Lower lobe of right lung (tissue), 2 donors: ENCODE measurements around the gene SDK1. TPM values are rescaled to one million over a fixed set of nuclear protein-coding genes. Genes with fewer than 3 reads are reported as not detected.

ENCODE experiments used
- ATAC-seq, 2 donors: fragments of 200-7000 bp; cut with Tn5 transposase; one replicate each; pipeline ENCODE4 v1.9.1; 2020 to 2022; ENCODE audit warnings: mild to moderate bottlenecking in 2 of 2, moderate library complexity in 2 of 2
- DNase-seq: peaks from one replicate; pipeline ENCODE4 v3.0.0-alpha.2; 2020
- H3K27ac ChIP-seq: fragments of 200-600 bp; one replicate; pipeline ENCODE4 v1.8.0; 2022
- H3K27me3 ChIP-seq: fragments of 200-600 bp; one replicate; pipeline ENCODE4 v1.8.0; 2022; ENCODE audit warnings: low read depth
- H3K36me3 ChIP-seq: fragments of 200-600 bp; one replicate; pipeline ENCODE4 v1.8.0; 2022; ENCODE audit warnings: mild to moderate bottlenecking
- H3K4me1 ChIP-seq: fragments of 200-600 bp; one replicate; pipeline ENCODE4 v1.8.0; 2022
- H3K4me3 ChIP-seq: fragments of 200-600 bp; one replicate; pipeline ENCODE4 v1.8.0; 2022; ENCODE audit warnings: mild to moderate bottlenecking
- H3K9me3 ChIP-seq: fragments of 200-600 bp; one replicate; pipeline ENCODE4 v1.8.0; 2022
- intact Hi-C: fragments of 100-400 bp; cut with DNase I; formaldehyde crosslinking; loops from one replicate; pipeline ENCODE4 v1.11.0; 2022
- total RNA-seq: library from RNA; stranded (reverse); fragmentation: NEBNext Ultra II Directional; extraction: Animal tissue kit (Norgen Biotek cat#: 25700); gene quantifications from one replicate; pipeline ENCODE4 v1.2.1, GENCODE V29; 2021
- TF ChIP-seq, protein P1 (sequence below): fragments of 200-600 bp; IDR thresholded peaks from one replicate; pipeline ENCODE4 v1.8.0; 2022; ENCODE audit warnings: antibody characterized with exemption, mild to moderate bottlenecking
- donor health status: DM: no; HTN: yes; CAD: no; lungs with severe emphysema.

The SDK1 gene
- total RNA-seq, 1 donor from 2014 or later = 10.0 TPM

DNA sequence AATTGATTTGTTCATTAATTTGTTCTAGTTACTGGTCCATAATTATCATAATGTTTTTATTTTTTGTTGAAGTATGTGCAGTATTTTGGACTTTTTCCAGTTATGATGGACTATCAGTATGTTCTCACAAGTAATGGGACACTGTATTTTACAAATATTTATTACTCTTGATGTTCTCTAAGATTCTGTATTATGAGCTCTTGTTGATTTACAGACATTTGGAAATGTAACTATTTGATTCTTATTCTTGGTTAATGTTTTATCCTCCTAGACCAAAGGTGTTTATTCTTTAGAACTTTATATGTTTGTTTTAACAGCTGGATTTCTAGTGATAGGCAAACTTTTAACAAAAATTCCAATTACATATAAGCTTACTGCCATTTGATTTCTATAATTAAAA is 200.6 kb downstream of the SDK1 start:
- H3K36me3 ChIP-seq = no peaks in the 10 kb centered on the region
- H3K4me3 ChIP-seq = no peak overlapping the region
- DNase-seq (no peak), ATAC-seq (no peak)
- no peaks in the 10 kb centered on the region for H3K4me1 ChIP-seq
- no peak overlapping the region for H3K27ac ChIP-seq
- no peaks in the 10 kb centered on the region for H3K27me3 ChIP-seq
- peaks cover 20% of the 10 kb centered on the region for H3K9me3 ChIP-seq
- TF ChIP-seq, protein P1, sequence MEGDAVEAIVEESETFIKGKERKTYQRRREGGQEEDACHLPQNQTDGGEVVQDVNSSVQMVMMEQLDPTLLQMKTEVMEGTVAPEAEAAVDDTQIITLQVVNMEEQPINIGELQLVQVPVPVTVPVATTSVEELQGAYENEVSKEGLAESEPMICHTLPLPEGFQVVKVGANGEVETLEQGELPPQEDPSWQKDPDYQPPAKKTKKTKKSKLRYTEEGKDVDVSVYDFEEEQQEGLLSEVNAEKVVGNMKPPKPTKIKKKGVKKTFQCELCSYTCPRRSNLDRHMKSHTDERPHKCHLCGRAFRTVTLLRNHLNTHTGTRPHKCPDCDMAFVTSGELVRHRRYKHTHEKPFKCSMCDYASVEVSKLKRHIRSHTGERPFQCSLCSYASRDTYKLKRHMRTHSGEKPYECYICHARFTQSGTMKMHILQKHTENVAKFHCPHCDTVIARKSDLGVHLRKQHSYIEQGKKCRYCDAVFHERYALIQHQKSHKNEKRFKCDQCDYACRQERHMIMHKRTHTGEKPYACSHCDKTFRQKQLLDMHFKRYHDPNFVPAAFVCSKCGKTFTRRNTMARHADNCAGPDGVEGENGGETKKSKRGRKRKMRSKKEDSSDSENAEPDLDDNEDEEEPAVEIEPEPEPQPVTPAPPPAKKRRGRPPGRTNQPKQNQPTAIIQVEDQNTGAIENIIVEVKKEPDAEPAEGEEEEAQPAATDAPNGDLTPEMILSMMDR = no peak
- intact Hi-C loops = no loop called here

DNA sequence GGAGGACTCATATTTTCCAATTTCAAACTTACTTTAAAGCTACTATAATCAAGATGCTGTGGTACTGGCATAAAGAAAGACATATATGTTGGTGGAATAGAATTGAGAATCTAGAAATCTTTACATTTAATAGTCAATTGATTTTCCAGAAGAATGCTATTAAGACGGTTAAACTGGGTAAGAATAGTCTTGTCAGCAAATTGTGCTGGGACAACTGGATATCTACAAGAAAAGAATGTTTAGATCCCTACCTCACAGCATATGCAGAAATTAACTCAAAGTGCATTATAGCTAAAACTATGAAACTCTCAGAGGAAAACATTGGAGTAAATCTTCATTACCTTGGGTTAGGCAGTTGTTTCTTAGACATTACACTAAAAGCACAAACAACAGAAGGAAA is 203.3 kb downstream of the SDK1 start:
- DNase-seq = no peak
- TF ChIP-seq, protein P1 = no peak

DNA sequence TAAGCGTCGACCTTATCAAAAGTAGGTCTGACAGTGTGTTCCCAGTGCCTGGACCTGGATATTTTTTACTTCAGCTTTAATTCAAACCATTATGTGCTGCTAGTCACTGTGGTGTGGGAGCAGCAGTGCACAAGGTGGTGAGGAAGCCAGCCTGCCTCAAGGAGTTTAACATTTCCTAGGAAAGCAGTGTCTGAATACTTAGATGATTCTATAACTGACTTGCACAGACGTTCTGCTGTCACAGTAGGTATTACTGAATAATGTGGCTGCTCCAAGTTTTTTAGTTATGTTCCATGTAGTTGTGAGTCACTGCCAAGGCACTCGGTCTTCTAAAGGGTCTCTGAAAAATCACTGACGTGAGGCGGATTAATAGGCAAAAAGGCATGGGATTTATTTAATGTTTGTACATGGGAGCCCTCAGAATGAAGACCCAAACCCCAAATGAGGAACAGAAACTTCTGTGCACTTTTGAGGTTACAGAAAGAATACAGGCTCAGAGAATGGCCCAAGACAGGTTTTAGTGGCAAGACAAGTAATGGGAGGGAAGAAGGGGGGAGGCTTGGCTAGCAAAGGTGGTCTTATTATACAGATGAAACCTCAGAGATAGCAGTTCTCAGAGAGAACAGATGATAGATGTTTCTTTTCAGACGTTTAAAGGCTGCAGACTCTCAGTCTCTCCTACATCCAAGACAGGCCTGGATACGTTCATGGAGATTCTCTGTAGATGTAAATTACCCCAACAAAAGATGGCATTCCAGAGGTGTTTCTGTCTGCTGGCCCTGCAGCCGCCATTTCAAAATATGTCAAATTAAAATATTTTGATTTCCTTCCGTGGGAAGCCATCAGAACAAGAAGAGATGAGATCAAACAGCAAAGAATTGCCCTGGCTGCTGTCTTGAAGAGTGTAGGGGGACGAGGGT is 209.3 kb downstream of the SDK1 start:
- H3K36me3 ChIP-seq = no peaks in the 10 kb centered on the region
- intact Hi-C loops = no loop called here
- H3K27me3 ChIP-seq = no peaks in the 10 kb centered on the region
- H3K4me1 ChIP-seq = no peaks in the 10 kb centered on the region
- no peak overlapping the region for H3K4me3 ChIP-seq
- H3K9me3 ChIP-seq = peaks cover 8% of the 10 kb centered on the region
- no peak overlapping the region for H3K27ac ChIP-seq
- DNase-seq (no peak), ATAC-seq (no peak)
- TF ChIP-seq, protein P1 = no peak

More for the DNA sequence above, 203.3 kb downstream of the SDK1 start:
- Histone ChIP-seq H3K27me3 (no peaks in the 10 kb centered on the region), H3K9me3 (peaks cover 19% of the 10 kb centered on the region), H3K27ac (no peak overlapping the region), H3K4me1 (no peaks in the 10 kb centered on the region), H3K4me3 (no peak overlapping the region), H3K36me3 (no peaks in the 10 kb centered on the region)
- intact Hi-C loops = no loop called here
- ATAC-seq = no peak

DNA sequence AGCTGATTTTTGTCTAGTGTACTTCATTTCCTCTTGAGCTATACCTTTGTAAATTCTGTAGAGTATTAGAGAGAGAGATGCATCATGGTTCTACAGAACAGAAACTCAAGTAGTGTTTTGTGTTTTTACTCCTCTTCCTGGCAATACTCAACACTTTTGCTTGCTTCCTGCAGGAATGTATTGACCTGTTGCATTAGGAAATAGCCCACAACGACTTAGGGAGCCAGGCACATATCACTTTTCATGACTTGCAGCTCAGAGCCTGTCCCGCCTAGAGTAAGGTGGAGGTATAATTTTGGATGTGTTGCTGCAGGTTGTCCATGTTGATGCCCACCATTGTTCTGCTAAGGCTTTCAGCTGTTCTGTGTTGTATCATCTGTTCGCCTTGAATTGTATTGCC is 216.3 kb downstream of the SDK1 start:
- Histone ChIP-seq H3K27me3 (no peaks in the 10 kb centered on the region), H3K4me3 (no peak overlapping the region), H3K4me1 (no peaks in the 10 kb centered on the region), H3K9me3 (no peaks in the 10 kb centered on the region), H3K27ac (no peak overlapping the region), H3K36me3 (no peaks in the 10 kb centered on the region)
- no peak for DNase-seq
- ATAC-seq = no peak
- TF ChIP-seq, protein P1 = no peak
- intact Hi-C loops = no loop called here

DNA sequence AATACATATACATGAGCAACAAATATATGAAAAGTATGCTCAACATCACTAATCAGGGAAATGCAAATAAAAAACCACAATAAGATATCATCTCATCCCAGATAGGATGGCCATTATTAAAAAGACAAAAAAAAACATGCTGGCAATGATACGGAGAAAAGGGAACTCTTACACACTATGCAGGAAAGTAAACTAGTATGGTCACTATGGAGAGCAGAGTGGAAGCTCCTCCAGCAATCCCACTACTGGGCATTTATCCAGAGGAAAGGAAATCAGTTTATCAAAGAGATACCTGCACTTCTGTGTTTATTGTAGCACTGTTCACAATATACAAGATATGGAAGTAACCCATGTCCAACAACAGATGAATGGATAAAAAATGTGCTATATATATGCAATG is 217.5 kb downstream of the SDK1 start:
- no peaks in the 10 kb centered on the region for H3K9me3 ChIP-seq
- ATAC-seq = no peak
- H3K4me3 ChIP-seq = no peak overlapping the region
- H3K27me3 ChIP-seq = no peaks in the 10 kb centered on the region
- H3K4me1 ChIP-seq = no peaks in the 10 kb centered on the region
- no peak for DNase-seq
- no peaks in the 10 kb centered on the region for H3K36me3 ChIP-seq
- intact Hi-C loops = no loop called here
- TF ChIP-seq, protein P1 = no peak
- no peak overlapping the region for H3K27ac ChIP-seq
